PC-3 (cell line): ENCODE results near the gene DYNC2I2. TPM values are rescaled to one million over a fixed set of nuclear protein-coding genes. Genes with fewer than 3 reads are reported as not detected.

ENCODE experiments used
- ATAC-seq: fragments of 200-7000 bp; cut with Tn5 transposase; 2 replicates; pipeline ENCODE4 v1.9.1; 2020; ENCODE audit warnings: mild to moderate bottlenecking, moderate library complexity
- BruUV-seq: library from RNA; stranded (reverse); fragments of 400-500 nt; replicated peaks from 2 replicates; lab custom pipeline; 2021; lab: Mats Ljungman, UMichigan
- CTCF ChIA-PET: fragments of 300-600 bp; sonication (Branson Sonifier 250); formaldehyde crosslinking; loops from one replicate; lab custom pipeline; 2022; ENCODE audit warnings: antibody characterized with exemption; lab: Charles Lee
- POLR2A ChIA-PET: fragments of 300-600 bp; sonication (Branson Sonifier 250); formaldehyde crosslinking; loops from one replicate; lab custom pipeline; 2022; ENCODE audit warnings: antibody characterized with exemption; ENCODE audit not compliant: unreplicated experiment; lab: Charles Lee
- DNase-seq: peaks from one replicate; pipeline ENCODE4 v3.0.0-alpha.2; 2015
- H2AFZ ChIP-seq: fragments of 300-600 bp; sonication (generic); 2 replicates; pipeline ENCODE4 v1.6.0; 2016; ENCODE audit warnings: antibody characterized with exemption, low read length
- H3F3A ChIP-seq: fragments of 300-600 bp; sonication (generic); one replicate; pipeline ENCODE4 v1.6.0; 2017; ENCODE audit warnings: antibody characterized with exemption, low read length, control low read depth, mild to moderate bottlenecking; ENCODE audit not compliant: unreplicated experiment
- H3K27ac ChIP-seq: fragments of 300-600 bp; sonication (generic); 2 replicates; pipeline ENCODE4 v1.5.1; 2016; ENCODE audit warnings: mild to moderate bottlenecking, low read length
- H3K27me3 ChIP-seq: fragments of 300-600 bp; sonication (generic); 2 replicates; pipeline ENCODE4 v1.6.1; 2016; ENCODE audit warnings: low read length, mixed read lengths
- H3K36me3 ChIP-seq: fragments of 300-600 bp; sonication (generic); 2 replicates; pipeline ENCODE4 v1.6.1; 2016; ENCODE audit warnings: low read depth, mixed run types, low read length, mixed read lengths
- H3K4me1 ChIP-seq: fragments of 300-600 bp; sonication (generic); 2 replicates; pipeline ENCODE4 v1.5.1; 2016; ENCODE audit warnings: low read length; ENCODE audit not compliant: insufficient read depth
- H3K4me2 ChIP-seq: fragments of 300-600 bp; sonication (generic); 2 replicates; pipeline ENCODE4 v1.6.0; 2016; ENCODE audit warnings: low read length
- H3K4me3 ChIP-seq: fragments of 300-600 bp; sonication (generic); 2 replicates; pipeline ENCODE4 v1.5.1; 2016; ENCODE audit warnings: mild to moderate bottlenecking, low read length, mixed read lengths
- H3K79me2 ChIP-seq: fragments of 300-600 bp; sonication (generic); 2 replicates; pipeline ENCODE4 v1.6.1; 2017; ENCODE audit warnings: low read length, mixed read lengths
- H3K9ac ChIP-seq: fragments of 300-600 bp; sonication (generic); 2 replicates; pipeline ENCODE4 v1.6.0; 2016; ENCODE audit warnings: mild to moderate bottlenecking, low read length
- H3K9me2 ChIP-seq: fragments of 300-600 bp; sonication (generic); replicated peaks from 2 replicates; pipeline ENCODE4 v1.6.1; 2016; ENCODE audit warnings: mixed run types, low read length, mixed read lengths
- H3K9me3 ChIP-seq: fragments of 300-600 bp; sonication (generic); 2 replicates; pipeline ENCODE4 v1.6.1; 2016; ENCODE audit warnings: low read length, mixed read lengths
- H4K20me1 ChIP-seq: fragments of 300-600 bp; sonication (generic); 2 replicates; pipeline ENCODE4 v1.6.1; 2016; ENCODE audit warnings: low read length, mixed read lengths
- CTCF ChIP-seq: fragments of 300-600 bp; sonication (generic); conservative IDR thresholded peaks from 2 replicates; pipeline ENCODE4 v1.5.1; 2017; ENCODE audit warnings: antibody characterized with exemption, low read depth, mild to moderate bottlenecking, low read length
- EZH2 ChIP-seq: fragments of 300-600 bp; sonication (generic); IDR thresholded peaks from one replicate; pipeline ENCODE4 v1.6.1; 2017; ENCODE audit warnings: antibody characterized with exemption, mild to moderate bottlenecking, low read length; ENCODE audit not compliant: unreplicated experiment
- EZH2phosphoT487 ChIP-seq: fragments of 300-600 bp; sonication (generic); IDR thresholded peaks from 2 replicates; pipeline ENCODE4 v1.6.1; 2018; ENCODE audit warnings: mild to moderate bottlenecking, antibody characterized with exemption, low read length, borderline replicate concordance
- intact Hi-C: fragments of 100-400 bp; cut with micrococcal nuclease; formaldehyde crosslinking; loops from 2 replicates; pipeline ENCODE4 v1.9.0; 2023
- total RNA-seq: library from RNA; depleted of rRNA; stranded (reverse); fragments of >200 nt; gene quantifications from 2 replicates; pipeline ENCODE4 v1.2.3, GENCODE V29; 2014

The DYNC2I2 gene
- total RNA-seq, 1 experiment from 2014 or later, result 196 TPM

GRCh38 chr9:128703616-128704355 lies 47.1 kb upstream of the DYNC2I2 start:
- no peaks in the 10 kb centered on the region for H3K9me3 ChIP-seq
- CTCF ChIA-PET, result no interaction called here

GRCh38 chr9:128702949-128703615 lies 46.4 kb upstream of the DYNC2I2 start:
- H3K27ac ChIP-seq, result no peak overlapping the region
- peak overlapping the region; percentile 67 for H2AFZ ChIP-seq
- no peak for DNase-seq
- no peaks in the 10 kb centered on the region for H3F3A ChIP-seq
- H3K9me3 ChIP-seq, result no peaks in the 10 kb centered on the region
- POLR2A ChIA-PET, result no interaction called here
- H3K4me2 ChIP-seq, result peak overlapping the region; percentile 74
- no peaks in the 10 kb centered on the region for H3K27me3 ChIP-seq
- H3K9me2 ChIP-seq, result no peaks in the 10 kb centered on the region
- H3K9ac ChIP-seq, result peak overlapping the region; percentile 78
- BruUV-seq, result no TSS peak
- H3K36me3 ChIP-seq, result no peaks in the 10 kb centered on the region
- peak overlapping the region; percentile 83 for H3K4me3 ChIP-seq
- intact Hi-C loops, result no loop called here
- TF ChIP-seq EZH2, result no peak
- ATAC-seq, result no peak; the same call in 1 of the 2 replicates
- H3K79me2 ChIP-seq, result no peaks in the 10 kb centered on the region
- H4K20me1 ChIP-seq, result no peaks in the 10 kb centered on the region
- CTCF ChIA-PET, result no interaction called here
- no peaks in the 10 kb centered on the region for H3K4me1 ChIP-seq

More at GRCh38 chr9:128703616-128704355, 47.1 kb upstream of the DYNC2I2 start:
- TF ChIP-seq EZH2phosphoT487 (no peak), CTCF (no peak), EZH2 (no peak)
- Histone ChIP-seq H3K79me2 (no peaks in the 10 kb centered on the region), H3K4me3 (no peak overlapping the region), H3K4me2 (no peak overlapping the region), H4K20me1 (no peaks in the 10 kb centered on the region), H3K4me1 (no peaks in the 10 kb centered on the region), H3K27ac (no peak overlapping the region), H3K36me3 (no peaks in the 10 kb centered on the region), H3F3A (no peaks in the 10 kb centered on the region), H3K9ac (no peak overlapping the region), H3K9me2 (no peaks in the 10 kb centered on the region), H2AFZ (no peak overlapping the region), H3K27me3 (no peaks in the 10 kb centered on the region)
- POLR2A ChIA-PET, result no interaction called here
- DNase-seq (no peak), ATAC-seq (no peak)
- intact Hi-C loops, result no loop called here
- BruUV-seq, result no TSS peak

GRCh38 chr9:128702445-128702948 lies 45.9 kb upstream of the DYNC2I2 start, which contains the start of gene PKN3:
TSS of gene PKN3 (plus strand) at chr9:128702503. CDS start at chr9:128702916, 413 bp downstream.
- TF ChIP-seq EZH2 (no peak), CTCF (peak; percentile 84)
- H3K27me3 ChIP-seq, result no peaks in the 10 kb centered on the region
- intact Hi-C loops, result no loop called here
- peak within 1 kb of the TSS; percentile 74 for H3K4me2 ChIP-seq
- H3K4me1 ChIP-seq, result no peaks in the 10 kb centered on the region
- no peaks in the 10 kb centered on the region for H3K9me2 ChIP-seq
- peak within 1 kb of the TSS; percentile 78 for H3K9ac ChIP-seq
- H3K27ac ChIP-seq, result no peak within 1 kb of the TSS
- peak within 1 kb of the TSS; percentile 67 for H2AFZ ChIP-seq
- ChIA-PET CTCF (interaction anchor here (0.6 to 0.7 kb wide), 2 partner anchors 18 to 233 kb away, joined by 3 to 5 read pairs; no protein-coding TSS in a partner anchor), POLR2A (no interaction called here)
- H3K79me2 ChIP-seq, result no peaks in the 10 kb centered on the region
- H4K20me1 ChIP-seq, result no peaks in the 10 kb centered on the region
- H3K4me3 ChIP-seq, result peak within 1 kb of the TSS; percentile 83
- BruUV-seq, result no TSS peak
- peak; percentile 90 for ATAC-seq
- no peaks in the 10 kb centered on the region for H3K9me3 ChIP-seq
- H3F3A ChIP-seq, result no peaks in the 10 kb centered on the region
- H3K36me3 ChIP-seq, result no peaks in the 10 kb centered on the region
- peak; percentile 79 for DNase-seq
